A549 (cell line): Measurements from ENCODE around the gene NEK1. TPM values are rescaled to one million over a fixed set of nuclear protein-coding genes. Genes with fewer than 3 reads are reported as not detected.

Experiments used
- ATAC-seq, 2 experiments: fragments of 200-7000 bp in 1 of 2; fragments of >200 bp in 1 of 2; cut with Nextera tagmentation in 1 of 2; cut with Tn5 transposase in 1 of 2; 3 replicates each; pipeline versions ENCODE4 v1.8.0 to v1.9.1; 2018 to 2020; ENCODE audit warnings: mild to moderate bottlenecking in 1 of 2, moderate library complexity in 1 of 2
- CTCF ChIA-PET: fragments of 300-600 bp; sonication (Branson Sonifier 250); formaldehyde crosslinking; extraction: SDS; loops from one replicate; lab custom pipeline; 2021; ENCODE audit warnings: antibody characterized with exemption, inconsistent platforms; lab: Yijun Ruan, JAX
- POLR2A ChIA-PET: fragments of 350-600 bp; formaldehyde crosslinking; extraction: SDS; loops from one replicate; lab custom pipeline; 2021; ENCODE audit warnings: antibody characterized with exemption, inconsistent platforms; lab: Yijun Ruan, JAX
- DNase-seq, 2 experiments: peaks; one replicate each; pipeline versions ENCODE4 v3.0.0 to v3.0.0-alpha.2; 2011 to 2016; ENCODE audit warnings: low read depth in 1 of 2, low spot score in 1 of 2
- FAIRE-seq: peaks from 2 replicates; lab custom pipeline; 2011; peaks lifted over from hg19 to GRCh38; lab: Jason Lieb, UNC
- H3K27ac ChIP-seq, 2 experiments: fragments of >200 bp; sonication (Bioruptor Twin); formaldehyde crosslinking; 3 replicates each; pipeline ENCODE4 v1.5.1; 2016 to 2017
- H3K4me1 ChIP-seq: fragments of >200 bp; sonication (Bioruptor Twin); formaldehyde crosslinking; 3 replicates; pipeline ENCODE4 v1.6.1; 2016
- H3K4me2 ChIP-seq: fragments of >200 bp; sonication (Bioruptor Twin); formaldehyde crosslinking; 3 replicates; pipeline ENCODE4 v1.6.1; 2016
- H3K4me3 ChIP-seq: fragments of >200 bp; sonication (Bioruptor Twin); formaldehyde crosslinking; 3 replicates; pipeline ENCODE4 v1.5.1; 2016
- H3K9me3 ChIP-seq: fragments of >200 bp; sonication (Bioruptor Twin); formaldehyde crosslinking; 3 replicates; pipeline ENCODE4 v1.6.1; 2016
- ATOH8 ChIP-seq: fragments of 250-450 bp; sonication (Bioruptor Pico); IDR thresholded peaks from 2 replicates; pipeline ENCODE4 v1.5.0; 2020; ENCODE audit warnings: low read depth, mild to moderate bottlenecking, moderate library complexity
- BHLHE40 ChIP-seq: IDR thresholded peaks from 2 replicates; pipeline ENCODE4 v1.6.1; 2012; ENCODE audit warnings: low read depth, low read length, inconsistent platforms
- CBX2 ChIP-seq: fragments of 200-600 bp; sonication (generic); IDR thresholded peaks from 2 replicates; pipeline ENCODE4 v1.6.1; 2016; ENCODE audit warnings: low read depth, mild to moderate bottlenecking, borderline replicate concordance
- CHD4 ChIP-seq: fragments of 200-600 bp; sonication (generic); IDR thresholded peaks from 2 replicates; pipeline ENCODE4 v1.6.1; 2016; ENCODE audit warnings: antibody characterized with exemption, mild to moderate bottlenecking, borderline replicate concordance
- E2F6 ChIP-seq: IDR thresholded peaks from 2 replicates; pipeline ENCODE4 v1.6.1; 2012; ENCODE audit warnings: low read depth, borderline replicate concordance
- EHF ChIP-seq: fragments of 250-450 bp; sonication (Bioruptor Pico); IDR thresholded peaks from 2 replicates; pipeline ENCODE4 v1.5.0; 2020; ENCODE audit warnings: mild to moderate bottlenecking
- EHMT2 ChIP-seq: fragments of 200-600 bp; sonication (generic); IDR thresholded peaks from 2 replicates; pipeline ENCODE4 v1.6.1; 2016; ENCODE audit warnings: antibody characterized with exemption, low read depth, mild to moderate bottlenecking, moderate library complexity
- FOSL2 ChIP-seq, 2 experiments: fragments of 450-650 bp in 1 of 2; fragments of >200 bp in 1 of 2; sonication (Bioruptor Twin) in 1 of 2; formaldehyde crosslinking; IDR thresholded peaks; 2 replicates each; pipeline versions ENCODE4 v1.5.0 to v1.6.1; 2016 to 2020; ENCODE audit warnings: mild to moderate bottlenecking in 1 of 2, moderate library complexity in 1 of 2
- FOXS1 ChIP-seq: fragments of 250-450 bp; sonication (Bioruptor Pico); IDR thresholded peaks from 2 replicates; pipeline ENCODE4 v1.5.0; 2020; ENCODE audit warnings: mild to moderate bottlenecking, moderate library complexity
- HES2 ChIP-seq: fragments of >200 bp; sonication (Bioruptor Twin); formaldehyde crosslinking; IDR thresholded peaks from 2 replicates; pipeline ENCODE4 v1.6.1; 2016
- JUN ChIP-seq, 2 experiments: fragments of >200 bp; sonication (Bioruptor Twin); formaldehyde crosslinking; IDR thresholded peaks; 2 replicates in 1 of 2; 3 replicates in 1 of 2; pipeline ENCODE4 v1.6.1; 2016 to 2017
- JUNB ChIP-seq: fragments of >200 bp; sonication (Bioruptor Twin); formaldehyde crosslinking; IDR thresholded peaks from 2 replicates; pipeline ENCODE4 v1.6.1; 2016
- KDM1A ChIP-seq: fragments of 200-600 bp; sonication (generic); IDR thresholded peaks from 2 replicates; pipeline ENCODE4 v1.6.1; 2016; ENCODE audit warnings: low read depth, mild to moderate bottlenecking
- MAFK ChIP-seq: fragments of 450-650 bp; IDR thresholded peaks from 2 replicates; pipeline ENCODE4 v1.6.1; 2014; ENCODE audit not compliant: partially characterized antibody
- NFE2L2 ChIP-seq: fragments of 150-350 bp; conservative IDR thresholded peaks from 2 replicates; pipeline ENCODE4 v1.6.1; 2014; ENCODE audit warnings: low read length
- POLR2A ChIP-seq: IDR thresholded peaks from 2 replicates; pipeline ENCODE4 v1.6.1; 2012; ENCODE audit warnings: mild to moderate bottlenecking, low read length
- POLR2AphosphoS2 ChIP-seq: conservative IDR thresholded peaks from 2 replicates; pipeline ENCODE4 v1.6.1; 2012; ENCODE audit warnings: low read length, improper control_type of control experiment, inconsistent platforms
- RARB ChIP-seq: fragments of 250-450 bp; sonication (Bioruptor Pico); IDR thresholded peaks from 2 replicates; pipeline ENCODE4 v1.8.0; 2021; ENCODE audit warnings: mild to moderate bottlenecking, moderate library complexity
- RCOR1 ChIP-seq: fragments of 150-350 bp; IDR thresholded peaks from 2 replicates; pipeline ENCODE4 v1.6.1; 2014; ENCODE audit warnings: antibody characterized with exemption, low read length, low read depth
- RFX5 ChIP-seq: fragments of 450-650 bp; IDR thresholded peaks from 2 replicates; pipeline ENCODE4 v1.7.1; 2014; ENCODE audit warnings: antibody characterized with exemption, mild to moderate bottlenecking, moderate library complexity
- TFCP2L1 ChIP-seq: fragments of 250-450 bp; sonication (Bioruptor Pico); IDR thresholded peaks from 2 replicates; pipeline ENCODE4 v1.5.0; 2021; ENCODE audit warnings: mild to moderate bottlenecking
- ZFP36 ChIP-seq: fragments of 450-650 bp; IDR thresholded peaks from 2 replicates; pipeline ENCODE4 v1.6.1; 2014; ENCODE audit warnings: borderline replicate concordance; ENCODE audit not compliant: partially characterized antibody
- ZSCAN20 ChIP-seq: fragments of 250-450 bp; sonication (Bioruptor Pico); IDR thresholded peaks from 2 replicates; pipeline ENCODE4 v1.8.0; 2022; ENCODE audit warnings: mild to moderate bottlenecking, moderate library complexity
- WGBS: methylation state at CpG from one replicate; pipeline ENCODE4 v1.1.6; 2017; ENCODE audit errors: missing lambda C conversion rate; 5-methylcytosine and 5-hydroxymethylcytosine counted together
- polyA plus RNA-seq, 4 experiments: library from polyadenylated mRNA; depleted of rRNA in 3 of 4; stranded (reverse); fragments of >200 nt; fragmentation: RNase III in 1 of 4; extraction: RNeasy Plus Mini Kit Qiagen cat#74134 plus additional on column Dnase treatment in 1 of 4; gene quantifications; 2 replicates in 3 of 4; 3 replicates in 1 of 4; pipeline ENCODE4 v1.2.3, GENCODE V29; 2011 to 2017
- TF ChIP-seq, protein P1 (sequence below): IDR thresholded peaks from 2 replicates; pipeline ENCODE4 v1.6.1; 2012
- TF ChIP-seq, protein P2 (sequence below): fragments of 150-350 bp; IDR thresholded peaks from 2 replicates; pipeline ENCODE4 v1.6.1; 2014; ENCODE audit warnings: low read depth, mild to moderate bottlenecking, low read length

NEK1 gene
- polyA plus RNA-seq, 2 of the 4 experiments (the other 2 are of a cell fraction) = 3.2 to 5.8 TPM

DNA sequence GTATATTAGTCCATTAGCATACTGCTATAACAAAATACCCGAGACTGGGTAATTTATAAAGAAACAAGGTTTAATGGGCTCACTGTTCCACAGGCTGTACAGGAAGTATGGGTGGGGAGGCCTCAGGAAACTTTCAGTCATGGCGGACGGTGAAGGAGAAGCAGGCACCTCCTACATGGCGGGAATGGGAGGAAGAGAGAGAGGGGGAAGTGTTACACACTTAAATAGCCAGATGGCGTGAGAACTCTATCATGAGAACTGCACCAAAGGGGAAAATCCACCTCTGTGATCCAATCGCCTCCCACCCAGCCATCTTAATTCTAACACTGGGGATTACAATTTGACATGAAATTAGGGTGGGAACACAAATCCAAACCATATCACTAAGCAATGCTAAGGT is 242.7 kb downstream of the NEK1 start:
- FAIRE-seq (no peak), ATAC-seq (no peak), DNase-seq (no peak)
- no peak overlapping the region for H3K4me2 ChIP-seq
- H3K4me1 ChIP-seq = no peaks in the 10 kb centered on the region
- H3K27ac ChIP-seq = no peak overlapping the region
- H3K4me3 ChIP-seq = no peak overlapping the region
- TF ChIP-seq TFCP2L1 (CRISPR knock-in tag) (no peak), CBX2 (no peak), JUNB (no peak), ZSCAN20 (no peak), POLR2AphosphoS2 (no peak), KDM1A (no peak), FOSL2 (IDR thresholded peaks at IDR 0.05) (no peak), FOSL2 (CRISPR knock-in tag; IDR thresholded peaks at IDR 0.05) (no peak), JUN (IDR thresholded peaks at IDR 0.05) (no peak), EHF (CRISPR knock-in tag) (no peak), RCOR1 (no peak), EHMT2 (no peak), MAFK (no peak), CHD4 (no peak), FOXS1 (no peak)
- TF ChIP-seq, protein P1, sequence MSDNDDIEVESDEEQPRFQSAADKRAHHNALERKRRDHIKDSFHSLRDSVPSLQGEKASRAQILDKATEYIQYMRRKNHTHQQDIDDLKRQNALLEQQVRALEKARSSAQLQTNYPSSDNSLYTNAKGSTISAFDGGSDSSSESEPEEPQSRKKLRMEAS = no peak
- TF ChIP-seq, protein P2, sequence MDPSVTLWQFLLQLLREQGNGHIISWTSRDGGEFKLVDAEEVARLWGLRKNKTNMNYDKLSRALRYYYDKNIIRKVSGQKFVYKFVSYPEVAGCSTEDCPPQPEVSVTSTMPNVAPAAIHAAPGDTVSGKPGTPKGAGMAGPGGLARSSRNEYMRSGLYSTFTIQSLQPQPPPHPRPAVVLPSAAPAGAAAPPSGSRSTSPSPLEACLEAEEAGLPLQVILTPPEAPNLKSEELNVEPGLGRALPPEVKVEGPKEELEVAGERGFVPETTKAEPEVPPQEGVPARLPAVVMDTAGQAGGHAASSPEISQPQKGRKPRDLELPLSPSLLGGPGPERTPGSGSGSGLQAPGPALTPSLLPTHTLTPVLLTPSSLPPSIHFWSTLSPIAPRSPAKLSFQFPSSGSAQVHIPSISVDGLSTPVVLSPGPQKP = no peak
- POLR2A ChIA-PET = no interaction called here
- H3K9me3 ChIP-seq = peaks cover 14% of the 10 kb centered on the region; the same call in 1 of the 3 replicates
- WGBS = 89% methylated on average over 6 of the region's 6 CpGs
- CTCF ChIA-PET = interaction anchor here (1.2 kb wide), 1 partner anchor 99 kb away, joined by 3 read pairs; no protein-coding TSS in a partner anchor

DNA sequence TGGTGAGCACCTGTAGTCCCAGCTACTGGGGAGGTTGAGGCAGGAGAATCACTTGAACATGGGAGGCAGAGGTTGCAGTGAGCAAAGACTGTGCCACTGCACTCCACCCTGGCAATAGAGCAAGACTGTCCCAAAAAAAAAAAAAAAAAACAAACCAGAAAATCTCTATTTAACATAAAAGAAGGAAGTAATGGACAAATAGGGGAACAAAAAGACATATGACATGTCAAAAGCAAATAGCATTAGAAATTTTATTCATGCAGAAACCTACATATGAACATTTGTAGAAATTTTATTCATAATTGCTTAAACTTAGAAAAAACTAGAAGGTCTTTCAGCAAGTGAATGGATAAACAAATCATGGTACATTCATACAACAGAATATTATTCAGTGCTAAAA is 244.6 kb downstream of the NEK1 start:
- no peak overlapping the region for H3K27ac ChIP-seq
- no peak for FAIRE-seq
- no peak overlapping the region for H3K4me3 ChIP-seq
- DNase-seq = no peak
- H3K9me3 ChIP-seq = peaks cover 14% of the 10 kb centered on the region; the same call in 1 of the 3 replicates
- ChIA-PET POLR2A (no interaction called here), CTCF (no interaction called here)
- TF ChIP-seq FOSL2 (IDR thresholded peaks at IDR 0.05) (no peak), FOSL2 (CRISPR knock-in tag; IDR thresholded peaks at IDR 0.05) (no peak), ATOH8 (CRISPR knock-in tag) (no peak), E2F6 (no peak), NFE2L2 (no peak), POLR2AphosphoS2 (no peak), RFX5 (no peak), HES2 (no peak), EHMT2 (no peak), POLR2A (no peak), ZFP36 (no peak), BHLHE40 (no peak), RARB (CRISPR knock-in tag) (no peak), EHF (CRISPR knock-in tag) (no peak)
- no peak overlapping the region for H3K4me2 ChIP-seq
- peaks cover 10% of the 10 kb centered on the region; the same call in 2 of the 3 replicates for H3K4me1 ChIP-seq
- no peak for ATAC-seq
